ENCODE measurements around the gene CCNQ.

CCNQ gene

DNA sequence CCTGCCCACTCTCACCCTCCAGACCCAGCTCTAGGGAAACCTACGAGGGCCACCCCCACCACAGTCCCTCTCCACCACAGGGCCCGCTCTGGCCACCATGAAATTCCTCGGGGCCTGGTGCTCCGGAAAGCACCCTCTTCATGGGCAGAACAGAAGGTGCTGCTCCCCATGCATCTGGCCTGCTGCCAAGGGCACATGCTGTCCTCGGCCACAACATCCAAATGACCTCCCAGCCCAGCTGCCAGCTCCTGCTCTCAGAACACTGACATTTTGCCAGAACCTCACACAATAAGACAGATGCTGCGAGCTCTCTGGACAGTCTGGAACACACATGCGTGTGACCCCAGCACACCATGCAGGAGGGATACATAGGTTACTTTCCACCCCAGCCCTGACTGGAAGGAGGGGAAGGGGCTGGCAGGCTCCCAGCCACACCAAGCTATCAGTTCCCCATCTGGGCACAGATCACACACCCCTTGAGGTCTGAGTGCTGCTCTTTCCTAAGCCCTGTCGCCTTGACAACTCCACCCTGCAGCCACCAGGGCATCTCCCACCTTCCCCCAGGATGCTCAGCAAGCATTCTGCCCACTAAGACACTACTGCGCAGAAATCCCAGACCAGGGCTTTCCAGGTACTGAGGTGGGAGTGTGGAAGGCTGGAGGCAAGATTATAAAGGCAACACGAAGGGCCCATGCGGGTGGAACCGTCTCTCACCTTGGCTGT, 5.8 kb downstream of the CCNQ start:
- TF ChIP-seq, protein P1, sequence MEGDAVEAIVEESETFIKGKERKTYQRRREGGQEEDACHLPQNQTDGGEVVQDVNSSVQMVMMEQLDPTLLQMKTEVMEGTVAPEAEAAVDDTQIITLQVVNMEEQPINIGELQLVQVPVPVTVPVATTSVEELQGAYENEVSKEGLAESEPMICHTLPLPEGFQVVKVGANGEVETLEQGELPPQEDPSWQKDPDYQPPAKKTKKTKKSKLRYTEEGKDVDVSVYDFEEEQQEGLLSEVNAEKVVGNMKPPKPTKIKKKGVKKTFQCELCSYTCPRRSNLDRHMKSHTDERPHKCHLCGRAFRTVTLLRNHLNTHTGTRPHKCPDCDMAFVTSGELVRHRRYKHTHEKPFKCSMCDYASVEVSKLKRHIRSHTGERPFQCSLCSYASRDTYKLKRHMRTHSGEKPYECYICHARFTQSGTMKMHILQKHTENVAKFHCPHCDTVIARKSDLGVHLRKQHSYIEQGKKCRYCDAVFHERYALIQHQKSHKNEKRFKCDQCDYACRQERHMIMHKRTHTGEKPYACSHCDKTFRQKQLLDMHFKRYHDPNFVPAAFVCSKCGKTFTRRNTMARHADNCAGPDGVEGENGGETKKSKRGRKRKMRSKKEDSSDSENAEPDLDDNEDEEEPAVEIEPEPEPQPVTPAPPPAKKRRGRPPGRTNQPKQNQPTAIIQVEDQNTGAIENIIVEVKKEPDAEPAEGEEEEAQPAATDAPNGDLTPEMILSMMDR (IDR thresholded peaks at IDR 0.05; ENCODE audit: insufficient read depth, low read depth, low read length, missing control alignments) = no peak
- no peak overlapping the region for H3K4me3 ChIP-seq (ENCODE audit: low read length)
- DNase-seq (ENCODE audit: low read depth) = no peak

DNA sequence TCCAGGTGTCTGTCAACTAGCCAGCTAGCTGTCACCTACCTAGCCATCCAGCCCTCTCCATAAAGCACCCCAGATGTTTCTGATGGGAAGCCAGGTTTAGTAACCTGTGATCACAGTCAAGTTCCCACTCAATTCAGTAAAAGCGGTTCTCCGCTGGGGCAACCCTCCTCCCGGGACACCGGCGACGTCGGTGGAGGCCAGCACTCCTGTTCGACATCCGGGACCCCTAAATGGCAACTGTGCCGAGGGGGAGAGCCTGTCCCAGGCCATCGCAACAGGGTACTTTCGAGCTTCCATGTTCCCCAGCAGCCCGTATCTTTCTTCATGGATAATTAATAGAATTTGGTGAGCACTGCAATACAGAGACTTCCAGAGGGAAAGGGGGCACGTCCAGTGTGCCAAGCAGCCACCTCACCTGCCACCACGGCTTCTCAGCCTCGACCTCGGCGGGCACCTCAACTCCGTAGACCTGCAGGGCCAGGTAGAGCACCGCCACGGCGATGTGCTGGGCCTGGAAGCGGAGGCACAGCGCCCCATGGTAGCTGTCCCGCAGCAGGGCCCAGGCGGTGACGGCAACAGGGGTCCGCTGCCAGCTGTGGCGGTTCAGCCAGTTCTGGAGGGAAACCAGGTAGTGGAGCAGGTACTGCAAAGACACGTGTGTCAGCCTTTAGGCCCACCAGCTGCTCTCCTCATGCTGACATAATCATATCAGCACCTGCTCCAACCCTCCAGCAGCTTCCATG, 6.7 kb downstream of the CCNQ start:
- no peak overlapping the region for H3K4me3 ChIP-seq (ENCODE audit: low read length)
- no peak for DNase-seq (ENCODE audit: low read depth)
- TF ChIP-seq, protein P1 (IDR thresholded peaks at IDR 0.05; ENCODE audit: insufficient read depth, low read depth, low read length, missing control alignments) = no peak

DNA sequence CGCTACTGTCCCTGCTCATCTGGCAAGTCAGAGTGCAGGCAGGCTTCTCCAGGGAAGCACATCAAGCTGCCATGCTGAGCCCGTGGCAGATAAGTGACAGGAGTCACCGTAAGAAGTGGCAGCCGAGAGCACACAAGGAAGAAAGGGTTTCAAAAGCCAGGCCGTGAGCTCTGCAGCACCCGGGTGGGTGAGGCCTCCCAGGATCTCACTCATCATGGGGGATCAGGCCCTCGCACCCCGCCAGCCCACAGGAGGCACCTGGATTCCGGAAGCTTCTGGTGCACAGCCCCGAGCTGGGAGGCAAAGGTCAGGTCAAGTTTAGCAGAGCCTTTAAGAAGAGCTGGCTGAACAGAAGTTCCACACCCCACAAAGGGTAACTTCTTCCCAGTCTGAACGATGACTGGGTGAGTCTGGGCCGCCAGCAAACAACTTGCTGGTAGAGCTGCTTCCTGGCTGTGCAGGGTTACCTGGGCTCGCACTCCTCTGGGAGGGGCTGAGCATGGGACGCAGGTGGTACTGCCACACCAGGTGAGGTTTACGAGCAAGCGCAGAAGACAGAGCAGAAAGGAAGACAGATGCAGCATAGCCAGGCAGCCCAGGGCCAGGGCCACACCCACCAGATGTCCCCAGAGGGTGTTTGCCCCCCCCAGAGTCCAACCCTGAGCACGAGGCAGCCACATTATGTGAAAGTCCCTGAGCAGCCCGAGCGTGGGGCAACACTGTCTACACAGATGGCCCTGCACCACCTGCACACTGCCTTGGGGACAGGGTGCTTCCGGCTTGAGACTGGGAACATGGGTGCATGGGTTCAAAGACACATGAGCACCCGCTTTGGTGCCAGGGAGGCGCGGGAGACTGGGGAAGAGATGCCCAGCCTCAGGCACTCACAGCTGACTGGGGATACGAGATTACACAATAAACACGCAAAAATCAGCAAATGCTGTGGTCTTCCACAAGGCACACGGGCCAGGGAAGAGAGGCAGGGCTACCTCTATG, 7.7 kb downstream of the CCNQ start:
- DNase-seq (ENCODE audit: low read depth) = no peak
- TF ChIP-seq, protein P1 (IDR thresholded peaks at IDR 0.05; ENCODE audit: insufficient read depth, low read depth, low read length, missing control alignments) = no peak
- H3K4me3 ChIP-seq (ENCODE audit: low read length) = no peak overlapping the region

DNA sequence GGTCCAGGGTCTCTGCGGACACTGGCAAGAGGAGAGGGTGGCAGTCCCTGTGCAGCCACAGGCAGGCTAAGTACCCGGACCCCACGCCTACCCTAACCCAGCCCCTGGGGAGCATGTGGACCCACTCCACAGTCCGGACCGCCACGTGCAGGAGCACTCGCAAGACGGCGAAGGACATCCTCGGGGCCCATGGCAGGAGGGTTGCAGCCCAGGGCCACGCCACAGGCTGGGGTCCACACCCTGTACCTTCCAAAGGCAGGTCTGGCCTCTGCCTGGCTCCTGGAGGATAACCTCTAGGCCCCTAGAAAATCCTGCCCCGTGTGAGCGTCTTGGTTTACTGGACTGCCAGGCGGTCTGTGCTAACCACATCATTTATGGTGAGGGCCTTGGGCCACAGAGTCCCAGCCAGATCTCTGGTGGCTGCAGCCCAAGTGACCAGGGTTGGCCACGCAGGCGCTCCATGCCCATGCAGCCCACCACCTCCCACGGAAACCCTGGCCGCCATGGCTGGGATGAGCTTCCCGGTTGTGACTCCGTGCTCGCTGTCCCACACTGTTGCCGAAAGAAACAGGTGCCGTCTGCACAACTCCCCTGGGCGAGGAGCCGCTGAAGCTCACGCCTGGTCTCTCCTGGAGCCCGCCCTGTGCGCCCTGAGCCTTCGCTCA, 10.0 kb downstream of the CCNQ start:
- H3K4me3 ChIP-seq (ENCODE audit: low read length) = no peak overlapping the region
- TF ChIP-seq, protein P1 (IDR thresholded peaks at IDR 0.05; ENCODE audit: insufficient read depth, low read depth, low read length, missing control alignments) = no peak
- no peak for DNase-seq (ENCODE audit: low read depth)

DNA sequence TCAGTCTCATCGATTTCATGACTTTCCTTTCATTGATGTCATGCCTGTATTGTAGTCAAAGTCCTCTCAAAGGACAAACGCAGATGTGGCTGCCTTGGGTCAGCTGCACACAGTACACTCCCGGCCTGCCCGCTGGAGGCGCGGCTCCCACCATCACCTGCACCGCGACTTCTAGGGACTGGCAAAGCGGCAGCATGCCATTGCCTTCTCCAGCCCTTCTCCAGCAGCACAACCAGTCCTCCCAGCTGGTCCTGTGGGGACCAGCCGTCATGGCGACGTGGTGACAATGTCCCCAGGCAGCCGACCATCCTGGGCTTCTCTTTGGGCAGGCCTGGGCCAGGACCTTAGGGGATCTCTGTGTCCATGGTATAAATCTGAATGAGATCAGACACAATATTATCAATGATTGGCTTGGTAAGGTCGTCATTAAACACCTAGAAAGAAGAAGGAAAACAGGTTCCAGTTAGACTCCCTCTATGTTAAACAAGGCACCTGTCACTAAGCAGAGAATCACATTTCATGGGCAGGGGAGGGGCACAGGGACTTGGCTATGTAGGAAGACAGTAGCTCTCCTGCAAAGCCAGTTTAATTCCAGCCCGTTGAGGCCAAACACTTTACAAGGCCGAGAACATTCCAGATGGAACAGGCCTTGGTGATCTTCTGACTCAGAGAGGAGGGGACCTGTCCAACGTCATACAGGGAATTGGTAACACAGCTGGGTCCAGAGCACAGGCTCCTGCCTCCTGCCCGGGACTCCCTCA, 10.7 kb downstream of the CCNQ start:
- no peak for DNase-seq (ENCODE audit: low read depth)

More for the DNA sequence above, 10.7 kb downstream of the CCNQ start:
- TF ChIP-seq, protein P1 (IDR thresholded peaks at IDR 0.05; ENCODE audit: insufficient read depth, low read depth, low read length, missing control alignments) = no peak
- H3K4me3 ChIP-seq (ENCODE audit: low read length) = no peak overlapping the region
